Measurements from ENCODE around the gene HADHB. TPM values are rescaled to one million over a fixed set of nuclear protein-coding genes. Genes with fewer than 3 reads are reported as not detected.

HADHB gene
- total RNA-seq, 1 donor from 2014 or later, result 98.3 TPM

DNA sequence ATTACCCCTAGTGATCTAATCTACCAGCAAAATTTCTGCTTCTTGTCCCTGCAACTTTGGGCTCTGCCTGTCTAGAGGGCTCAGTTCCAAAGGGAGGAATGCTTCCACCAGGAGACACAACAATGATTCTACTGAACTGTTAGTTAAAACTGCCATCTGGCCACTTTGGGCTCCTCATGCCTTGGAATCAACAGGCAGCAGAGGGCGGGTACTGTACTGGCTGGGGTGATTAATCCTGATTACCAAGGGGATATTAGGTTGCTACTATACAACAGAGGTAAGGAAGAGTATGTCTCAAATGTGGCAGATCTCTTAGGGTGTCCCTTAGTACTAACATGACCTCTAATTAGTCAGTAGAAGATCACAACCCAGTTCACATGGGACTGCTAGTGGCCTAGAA, 21.7 kb upstream of the HADHB start:
- H3K4me3 ChIP-seq (ENCODE audit: low read depth, low read length), result no peak overlapping the region
- DNase-seq (ENCODE audit: low read depth), result no peak
- H3K36me3 ChIP-seq (ENCODE audit: control insufficient read depth, insufficient read depth, low read length), result no peaks in the 10 kb centered on the region
- TF ChIP-seq, protein P1, sequence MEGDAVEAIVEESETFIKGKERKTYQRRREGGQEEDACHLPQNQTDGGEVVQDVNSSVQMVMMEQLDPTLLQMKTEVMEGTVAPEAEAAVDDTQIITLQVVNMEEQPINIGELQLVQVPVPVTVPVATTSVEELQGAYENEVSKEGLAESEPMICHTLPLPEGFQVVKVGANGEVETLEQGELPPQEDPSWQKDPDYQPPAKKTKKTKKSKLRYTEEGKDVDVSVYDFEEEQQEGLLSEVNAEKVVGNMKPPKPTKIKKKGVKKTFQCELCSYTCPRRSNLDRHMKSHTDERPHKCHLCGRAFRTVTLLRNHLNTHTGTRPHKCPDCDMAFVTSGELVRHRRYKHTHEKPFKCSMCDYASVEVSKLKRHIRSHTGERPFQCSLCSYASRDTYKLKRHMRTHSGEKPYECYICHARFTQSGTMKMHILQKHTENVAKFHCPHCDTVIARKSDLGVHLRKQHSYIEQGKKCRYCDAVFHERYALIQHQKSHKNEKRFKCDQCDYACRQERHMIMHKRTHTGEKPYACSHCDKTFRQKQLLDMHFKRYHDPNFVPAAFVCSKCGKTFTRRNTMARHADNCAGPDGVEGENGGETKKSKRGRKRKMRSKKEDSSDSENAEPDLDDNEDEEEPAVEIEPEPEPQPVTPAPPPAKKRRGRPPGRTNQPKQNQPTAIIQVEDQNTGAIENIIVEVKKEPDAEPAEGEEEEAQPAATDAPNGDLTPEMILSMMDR (IDR thresholded peaks at IDR 0.05; ENCODE audit: insufficient read depth, low read length, poor library complexity, severe bottlenecking), result no peak
- H3K27me3 ChIP-seq (ENCODE audit: control insufficient read depth, insufficient read depth, low read length), result no peaks in the 10 kb centered on the region

DNA sequence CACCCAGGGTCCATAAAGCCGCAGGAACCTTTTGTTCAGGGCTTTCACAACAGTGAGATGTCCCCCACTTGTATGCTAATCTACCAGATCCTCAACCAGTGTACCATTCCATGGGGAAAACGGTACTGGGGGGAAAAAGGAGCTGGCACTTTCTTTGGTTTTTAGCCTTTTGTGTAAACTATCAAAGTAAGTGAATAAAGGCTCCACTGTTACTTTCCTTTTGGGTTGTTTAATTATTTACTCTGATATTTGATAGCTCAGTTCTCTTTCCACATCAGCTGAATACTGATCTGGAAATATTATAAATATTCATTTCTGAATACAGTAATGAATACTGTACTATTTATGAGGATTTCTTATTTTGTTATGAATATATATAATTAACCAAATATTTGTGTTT, 20.6 kb upstream of the HADHB start:
- no peaks in the 10 kb centered on the region for H3K36me3 ChIP-seq (ENCODE audit: control insufficient read depth, insufficient read depth, low read length)
- no peak for DNase-seq (ENCODE audit: low read depth)
- TF ChIP-seq, protein P1 (IDR thresholded peaks at IDR 0.05; ENCODE audit: insufficient read depth, low read length, poor library complexity, severe bottlenecking), result no peak
- H3K4me3 ChIP-seq (ENCODE audit: low read depth, low read length), result no peak overlapping the region
- H3K27me3 ChIP-seq (ENCODE audit: control insufficient read depth, insufficient read depth, low read length), result no peaks in the 10 kb centered on the region

DNA sequence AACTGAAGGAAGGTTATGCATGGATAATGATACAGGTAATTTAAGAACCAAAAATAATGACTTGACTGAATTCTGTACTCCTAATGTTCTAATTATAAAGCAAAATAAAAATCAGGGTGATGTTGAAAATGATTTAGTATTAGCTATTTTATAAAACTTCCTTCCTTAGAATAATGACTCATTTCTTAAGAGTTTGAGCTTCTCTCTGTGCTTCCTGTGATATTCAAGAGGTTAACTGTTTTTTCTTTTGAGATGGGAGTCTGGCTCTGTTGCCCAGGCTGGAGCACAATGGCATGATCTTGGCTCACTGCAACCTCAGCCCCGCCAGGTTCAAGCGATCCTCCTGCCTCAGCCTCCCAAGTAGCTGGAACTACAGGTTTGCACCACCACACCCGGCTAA, 15.1 kb upstream of the HADHB start:
- no peaks in the 10 kb centered on the region for H3K36me3 ChIP-seq (ENCODE audit: control insufficient read depth, insufficient read depth, low read length)

DNA sequence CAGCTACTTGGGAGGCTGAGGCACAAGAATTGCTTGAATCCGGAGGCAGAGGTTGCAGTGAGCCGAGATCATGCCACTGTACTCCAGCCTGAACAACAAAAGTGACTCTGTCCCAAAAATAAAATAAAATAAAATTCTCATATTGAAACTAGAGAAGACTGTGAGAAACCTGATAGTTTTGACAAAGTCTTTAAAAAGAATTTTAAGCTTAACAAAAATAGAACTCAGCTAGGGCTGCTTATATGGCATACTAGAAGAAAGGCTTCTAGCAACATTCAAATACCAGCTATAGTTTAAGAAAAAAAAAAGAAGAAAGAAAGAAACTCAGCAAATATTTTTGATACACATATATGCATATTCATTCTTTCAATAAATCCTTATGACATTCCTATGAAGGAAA, 13.9 kb upstream of the HADHB start:
- no peak for DNase-seq (ENCODE audit: low read depth)
- TF ChIP-seq, protein P1 (IDR thresholded peaks at IDR 0.05; ENCODE audit: insufficient read depth, low read length, poor library complexity, severe bottlenecking), result no peak
- Histone ChIP-seq H3K36me3 (ENCODE audit: control insufficient read depth, insufficient read depth, low read length) (no peaks in the 10 kb centered on the region), H3K4me3 (ENCODE audit: low read depth, low read length) (no peak overlapping the region), H3K27me3 (ENCODE audit: control insufficient read depth, insufficient read depth, low read length) (no peaks in the 10 kb centered on the region)

More for the DNA sequence above, 15.1 kb upstream of the HADHB start:
- Histone ChIP-seq H3K27me3 (ENCODE audit: control insufficient read depth, insufficient read depth, low read length) (no peaks in the 10 kb centered on the region), H3K4me3 (ENCODE audit: low read depth, low read length) (no peak overlapping the region)
- TF ChIP-seq, protein P1 (IDR thresholded peaks at IDR 0.05; ENCODE audit: insufficient read depth, low read length, poor library complexity, severe bottlenecking), result no peak
- DNase-seq (ENCODE audit: low read depth), result no peak

DNA sequence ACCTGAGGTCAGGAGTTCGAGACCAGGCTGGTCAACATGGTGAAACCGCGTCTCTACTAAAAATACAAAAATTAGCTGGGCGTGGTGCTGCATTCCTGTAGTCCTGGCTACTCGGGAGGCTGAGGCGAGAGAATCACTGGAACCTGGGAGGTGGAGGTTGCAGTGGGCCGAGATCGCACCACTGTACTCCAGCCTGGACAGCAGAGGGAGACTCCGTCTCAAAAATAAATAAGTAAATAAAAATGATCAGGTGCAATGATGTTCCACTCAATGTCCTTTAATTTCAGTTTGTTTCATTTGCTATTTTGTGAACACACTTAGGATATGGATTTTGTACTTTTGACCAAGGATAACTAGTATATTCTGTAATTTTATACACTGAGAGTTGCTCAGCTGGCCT, 9.7 kb upstream of the HADHB start:
- H3K27me3 ChIP-seq (ENCODE audit: control insufficient read depth, insufficient read depth, low read length), result no peaks in the 10 kb centered on the region
- TF ChIP-seq, protein P1 (IDR thresholded peaks at IDR 0.05; ENCODE audit: insufficient read depth, low read length, poor library complexity, severe bottlenecking), result no peak
- H3K36me3 ChIP-seq (ENCODE audit: control insufficient read depth, insufficient read depth, low read length), result no peaks in the 10 kb centered on the region
- no peak for DNase-seq (ENCODE audit: low read depth)
- H3K4me3 ChIP-seq (ENCODE audit: low read depth, low read length), result no peak overlapping the region

DNA sequence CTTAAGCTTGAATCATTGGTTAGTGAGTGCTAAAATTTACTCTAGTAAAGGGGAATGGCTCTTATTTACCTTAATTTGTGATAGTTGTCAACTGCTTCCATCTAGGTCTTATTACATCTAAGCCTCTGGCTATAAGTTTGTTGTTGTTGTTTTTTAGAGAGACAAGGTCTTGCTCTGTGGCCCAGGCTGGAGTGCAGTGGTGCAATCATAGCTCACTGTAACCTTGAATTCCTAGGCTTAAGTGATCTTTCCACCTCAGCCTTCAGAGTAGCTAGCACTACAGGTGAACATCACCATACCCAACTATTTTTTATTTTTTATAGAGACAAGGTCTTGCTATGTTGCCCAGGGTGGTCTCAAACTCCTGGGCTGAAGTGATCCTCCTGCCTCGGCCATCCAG, 6.9 kb upstream of the HADHB start:
- Histone ChIP-seq H3K36me3 (ENCODE audit: control insufficient read depth, insufficient read depth, low read length) (no peaks in the 10 kb centered on the region), H3K4me3 (ENCODE audit: low read depth, low read length) (no peak overlapping the region), H3K27me3 (ENCODE audit: control insufficient read depth, insufficient read depth, low read length) (no peaks in the 10 kb centered on the region)
- no peak for DNase-seq (ENCODE audit: low read depth)
- TF ChIP-seq, protein P1 (IDR thresholded peaks at IDR 0.05; ENCODE audit: insufficient read depth, low read length, poor library complexity, severe bottlenecking), result no peak
